Measurements from ENCODE around the gene FAM3B.

The FAM3B gene

GRCh38 chr21:41369105-41369919 lies 52.7 kb downstream of the FAM3B start:
- DNase-seq = peak; percentile 10

GRCh38 chr21:41369920-41370839 lies 53.6 kb downstream of the FAM3B start:
- peak; percentile 33 for DNase-seq

GRCh38 chr21:41370840-41371684 lies 54.5 kb downstream of the FAM3B start:
- DNase-seq = no peak

- DNase-seq = no peak
Measured at GRCh38 chr21:41371685-41372030, 55.1 kb downstream of the FAM3B start.

- DNase-seq = no peak
Measured at GRCh38 chr21:41373253-41373652, 56.7 kb downstream of the FAM3B start.

- DNase-seq = no peak
Measured at GRCh38 chr21:41373763-41374162, 57.2 kb downstream of the FAM3B start.

- DNase-seq = no peak
Measured at GRCh38 chr21:41374177-41374712, 57.6 kb downstream of the FAM3B start.

- DNase-seq = no peak
Measured at GRCh38 chr21:41374867-41375533, 58.4 kb downstream of the FAM3B start.

- DNase-seq = no peak
Measured at GRCh38 chr21:41375875-41376274, 59.3 kb downstream of the FAM3B start.

- DNase-seq = no peak
Measured at GRCh38 chr21:41377715-41378114, 61.1 kb downstream of the FAM3B start.

GRCh38 chr21:41378849-41379248 lies 62.2 kb downstream of the FAM3B start:
- DNase-seq = no peak

- DNase-seq = no peak
Measured at GRCh38 chr21:41379901-41380300, 63.3 kb downstream of the FAM3B start.

- no peak for DNase-seq
Measured at GRCh38 chr21:41381731-41382130, 65.1 kb downstream of the FAM3B start.

GRCh38 chr21:41387042-41387819 lies 70.6 kb downstream of the FAM3B start:
- DNase-seq = no peak

- DNase-seq = no peak
Measured at GRCh38 chr21:41387824-41388223, 71.2 kb downstream of the FAM3B start.

- no peak for DNase-seq
Measured at GRCh38 chr21:41388259-41388658, 71.7 kb downstream of the FAM3B start.

- DNase-seq = no peak
Measured at GRCh38 chr21:41390043-41390639, 73.5 kb downstream of the FAM3B start.

- DNase-seq = no peak
Measured at GRCh38 chr21:41393876-41394465, 77.4 kb downstream of the FAM3B start.

GRCh38 chr21:41396558-41397075 lies 80.0 kb downstream of the FAM3B start:
- no peak for DNase-seq

GRCh38 chr21:41397471-41397891 lies 80.9 kb downstream of the FAM3B start:
- DNase-seq = no peak

All from CD4-positive, alpha-beta T cell treated with Interleukin-4 for 4 hours (primary cell).